ENCODE measurements around the gene CYP51A1. TPM values are rescaled to one million over a fixed set of nuclear protein-coding genes. Genes with fewer than 3 reads are reported as not detected.

Gene CYP51A1
- polyA plus RNA-seq, 3 donors: 5.9 to 32.4 (median 27.4) TPM

DNA sequence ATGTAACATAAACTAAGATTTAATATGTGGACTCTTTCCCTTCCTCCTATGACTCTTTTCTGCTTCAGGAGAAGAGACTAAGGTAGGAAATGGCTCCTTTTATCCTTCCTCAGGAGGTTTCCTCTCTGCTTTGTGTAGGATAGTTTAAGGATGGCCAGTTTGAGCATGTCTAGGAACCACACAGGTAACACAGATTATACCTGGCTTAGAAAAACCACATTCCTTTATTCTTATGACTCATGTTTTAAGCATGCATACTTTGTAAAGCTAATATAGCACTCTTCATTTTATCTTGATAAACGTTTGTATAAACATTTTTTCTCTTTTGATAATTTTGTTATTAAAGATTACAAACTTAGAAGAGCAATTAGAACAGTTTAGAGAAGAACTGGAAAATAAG is 57.8 kb downstream of the CYP51A1 start:
- intact Hi-C loops (cut with micrococcal nuclease): no loop called here
- Histone ChIP-seq H4K20me1 (ENCODE audit: insufficient read depth, low read length) (no peaks in the 10 kb centered on the region), H3K4me2 (replicated peaks; ENCODE audit: extremely low read depth, low read length, poor library complexity, severe bottlenecking) (no peak overlapping the region), H2AFZ (ENCODE audit: insufficient read depth, low read depth, low read length, poor library complexity, severe bottlenecking) (no peak overlapping the region), H3K9me3 (replicated peaks in 1 of 2; ENCODE audit: control insufficient read depth in 1 of 2, insufficient read depth in 1 of 2, low read length in 2 of 2) (no peaks in the 10 kb centered on the region), H3K79me2 (ENCODE audit: insufficient read depth, low read length) (no peaks in the 10 kb centered on the region), H3K4me1 (ENCODE audit: control insufficient read depth in 1 of 2, insufficient read depth in 2 of 2, low read length in 2 of 2) (no peaks in the 10 kb centered on the region), H3K27me3 (ENCODE audit: control insufficient read depth in 2 of 2, insufficient read depth in 2 of 2, low read length in 2 of 2) (no peaks in the 10 kb centered on the region), H3K27ac (ENCODE audit: low read depth in 1 of 2, low read length in 2 of 2) (no peak overlapping the region), H3K4me3 (replicated peaks in 1 of 3; ENCODE audit: low read depth in 2 of 3, low read length in 3 of 3) (no peak overlapping the region), H3K36me3 (replicated peaks in 1 of 2; ENCODE audit: control insufficient read depth in 1 of 2, insufficient read depth in 2 of 2, low read length in 2 of 2) (peaks cover 42 to 67% of the 10 kb centered on the region in 2 donors), H3K9ac (ENCODE audit: insufficient read depth, low read length, poor library complexity, severe bottlenecking) (no peak overlapping the region)
- TF ChIP-seq CTCF (IDR thresholded peaks at IDR 0.05): no peak
- H3K4me1 Mint-ChIP-seq: no peaks in the 10 kb centered on the region
- no peaks in the 10 kb centered on the region for H3K9me3 Mint-ChIP-seq
- peaks cover 0 to 1% (median 0%) of the 10 kb centered on the region in 3 donors for H3K27me3 Mint-ChIP-seq (ENCODE audit: low read depth in 3 of 3)
- H3K4me3 Mint-ChIP-seq: no peak overlapping the region
- DNase-seq: no peak
- no peak overlapping the region for H3K27ac Mint-ChIP-seq
- H3K36me3 Mint-ChIP-seq: peaks cover 44 to 55% of the 10 kb centered on the region in 2 donors
- WGBS (ENCODE audit: insufficient coverage): no CpG with 5 or more reads among the region's 1 CpG

GRCh38 chr7:92075455-92076158 is 58.7 kb downstream of the CYP51A1 start:
- Histone ChIP-seq H3K4me3 (replicated peaks in 1 of 3; ENCODE audit: low read depth in 2 of 3, low read length in 3 of 3) (no peak overlapping the region), H3K4me2 (replicated peaks; ENCODE audit: extremely low read depth, low read length, poor library complexity, severe bottlenecking) (no peak overlapping the region), H3K9me3 (replicated peaks in 1 of 2; ENCODE audit: control insufficient read depth in 1 of 2, insufficient read depth in 1 of 2, low read length in 2 of 2) (no peaks in the 10 kb centered on the region), H3K79me2 (ENCODE audit: insufficient read depth, low read length) (no peaks in the 10 kb centered on the region), H4K20me1 (ENCODE audit: insufficient read depth, low read length) (no peaks in the 10 kb centered on the region), H3K9ac (ENCODE audit: insufficient read depth, low read length, poor library complexity, severe bottlenecking) (no peak overlapping the region), H3K36me3 (replicated peaks in 1 of 2; ENCODE audit: control insufficient read depth in 1 of 2, insufficient read depth in 2 of 2, low read length in 2 of 2) (peaks cover 43 to 71% of the 10 kb centered on the region in 2 donors), H2AFZ (ENCODE audit: insufficient read depth, low read depth, low read length, poor library complexity, severe bottlenecking) (no peak overlapping the region), H3K27ac (ENCODE audit: low read depth in 1 of 2, low read length in 2 of 2) (no peak overlapping the region), H3K4me1 (ENCODE audit: control insufficient read depth in 1 of 2, insufficient read depth in 2 of 2, low read length in 2 of 2) (no peaks in the 10 kb centered on the region), H3K27me3 (ENCODE audit: control insufficient read depth in 2 of 2, insufficient read depth in 2 of 2, low read length in 2 of 2) (no peaks in the 10 kb centered on the region)
- peaks cover 0 to 1% (median 0%) of the 10 kb centered on the region in 3 donors for H3K27me3 Mint-ChIP-seq (ENCODE audit: low read depth in 3 of 3)
- 100% methylated on average over 1 of the region's 4 CpGs for WGBS (ENCODE audit: insufficient coverage)
- no peaks in the 10 kb centered on the region for H3K4me1 Mint-ChIP-seq
- no peak overlapping the region for H3K4me3 Mint-ChIP-seq
- H3K27ac Mint-ChIP-seq: no peak overlapping the region
- peaks cover 52 to 64% of the 10 kb centered on the region in 2 donors for H3K36me3 Mint-ChIP-seq
- H3K9me3 Mint-ChIP-seq: no peaks in the 10 kb centered on the region
- intact Hi-C loops (cut with micrococcal nuclease): no loop called here
- DNase-seq: no peak
- TF ChIP-seq CTCF (IDR thresholded peaks at IDR 0.05): no peak

All from CD14-positive monocyte (primary cell).